Measurements from ENCODE around the gene ASMTL. TPM values are rescaled to one million over a fixed set of nuclear protein-coding genes. Genes with fewer than 3 reads are reported as not detected.

Gene ASMTL
- total RNA-seq, 4 donors from 2014 or later = 19.4 to 27.7 (median 24.4) TPM

DNA sequence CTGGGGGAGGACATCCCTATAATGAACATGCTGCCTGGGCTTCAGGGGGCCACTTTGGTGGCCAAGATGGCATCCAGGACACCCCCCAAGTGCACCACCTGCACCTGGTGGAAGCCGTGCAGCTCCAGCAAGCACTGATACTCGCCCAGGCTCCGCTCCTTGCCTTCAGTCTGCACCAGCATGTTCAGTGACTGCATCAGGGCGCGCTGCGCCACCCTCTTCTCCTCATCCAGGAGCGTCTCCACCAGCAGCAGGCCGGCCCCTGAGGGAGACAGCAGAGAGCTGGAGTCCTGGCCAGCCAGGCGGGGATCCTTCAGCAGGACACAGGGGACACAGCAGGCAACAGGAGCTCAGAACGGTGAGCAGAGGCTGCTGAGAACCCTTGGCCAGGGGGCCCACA lies 49.5 kb downstream of the ASMTL start:
- 97% methylated on average over 10 of the region's 10 CpGs for WGBS
- H3K36me3 ChIP-seq = peaks cover 73% of the 10 kb centered on the region

GRCh38 chrX:1401611-1402430 lies 50.9 kb downstream of the ASMTL start:
- TF ChIP-seq POLR2AphosphoS5 (IDR thresholded peaks at IDR 0.05) (no peak), POLR2A (IDR thresholded peaks at IDR 0.05) (no peak), EP300 (IDR thresholded peaks at IDR 0.05) (no peak)
- TF ChIP-seq, protein P1, sequence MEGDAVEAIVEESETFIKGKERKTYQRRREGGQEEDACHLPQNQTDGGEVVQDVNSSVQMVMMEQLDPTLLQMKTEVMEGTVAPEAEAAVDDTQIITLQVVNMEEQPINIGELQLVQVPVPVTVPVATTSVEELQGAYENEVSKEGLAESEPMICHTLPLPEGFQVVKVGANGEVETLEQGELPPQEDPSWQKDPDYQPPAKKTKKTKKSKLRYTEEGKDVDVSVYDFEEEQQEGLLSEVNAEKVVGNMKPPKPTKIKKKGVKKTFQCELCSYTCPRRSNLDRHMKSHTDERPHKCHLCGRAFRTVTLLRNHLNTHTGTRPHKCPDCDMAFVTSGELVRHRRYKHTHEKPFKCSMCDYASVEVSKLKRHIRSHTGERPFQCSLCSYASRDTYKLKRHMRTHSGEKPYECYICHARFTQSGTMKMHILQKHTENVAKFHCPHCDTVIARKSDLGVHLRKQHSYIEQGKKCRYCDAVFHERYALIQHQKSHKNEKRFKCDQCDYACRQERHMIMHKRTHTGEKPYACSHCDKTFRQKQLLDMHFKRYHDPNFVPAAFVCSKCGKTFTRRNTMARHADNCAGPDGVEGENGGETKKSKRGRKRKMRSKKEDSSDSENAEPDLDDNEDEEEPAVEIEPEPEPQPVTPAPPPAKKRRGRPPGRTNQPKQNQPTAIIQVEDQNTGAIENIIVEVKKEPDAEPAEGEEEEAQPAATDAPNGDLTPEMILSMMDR (IDR thresholded peaks at IDR 0.05) = no peak
- 92% methylated on average over 30 of the region's 30 CpGs for WGBS
- peaks cover 66% of the 10 kb centered on the region for H3K36me3 ChIP-seq
- no peaks in the 10 kb centered on the region for H3K4me1 ChIP-seq
- DNase-seq (ENCODE audit: low spot score in 2 of 2) = peak in 1 of 2 donors; percentile 58
- no peak overlapping the region for H3K4me3 ChIP-seq
- H3K27ac ChIP-seq = no peak overlapping the region
- H3K9me3 ChIP-seq = no peaks in the 10 kb centered on the region
- H3K27me3 ChIP-seq = no peaks in the 10 kb centered on the region

More for the DNA sequence above, 49.5 kb downstream of the ASMTL start:
- TF ChIP-seq EP300 (IDR thresholded peaks at IDR 0.05) (no peak), POLR2AphosphoS5 (IDR thresholded peaks at IDR 0.05) (no peak), POLR2A (IDR thresholded peaks at IDR 0.05) (no peak)
- TF ChIP-seq, protein P1 (IDR thresholded peaks at IDR 0.05) = no peak
- no peaks in the 10 kb centered on the region for H3K9me3 ChIP-seq
- peak in 1 of 2 donors; percentile 58 for DNase-seq (ENCODE audit: low spot score in 2 of 2)
- no peak overlapping the region for H3K4me3 ChIP-seq
- no peaks in the 10 kb centered on the region for H3K4me1 ChIP-seq
- no peak overlapping the region for H3K27ac ChIP-seq
- H3K27me3 ChIP-seq = no peaks in the 10 kb centered on the region

GRCh38 chrX:1400742-1401471 lies 51.8 kb downstream of the ASMTL start:
- no peak for TF ChIP-seq POLR2AphosphoS5 (IDR thresholded peaks at IDR 0.05)
- no peak for TF ChIP-seq EP300 (IDR thresholded peaks at IDR 0.05)
- TF ChIP-seq POLR2A (IDR thresholded peaks at IDR 0.05) = no peak
- Histone ChIP-seq H3K4me1 (no peaks in the 10 kb centered on the region), H3K4me3 (no peak overlapping the region), H3K27ac (no peak overlapping the region), H3K9me3 (no peaks in the 10 kb centered on the region), H3K27me3 (no peaks in the 10 kb centered on the region), H3K36me3 (peaks cover 56% of the 10 kb centered on the region)
- peak in 1 of 2 donors; percentile 30 for DNase-seq (ENCODE audit: low spot score in 2 of 2)
- 84% methylated on average over 26 of the region's 27 CpGs for WGBS

DNA sequence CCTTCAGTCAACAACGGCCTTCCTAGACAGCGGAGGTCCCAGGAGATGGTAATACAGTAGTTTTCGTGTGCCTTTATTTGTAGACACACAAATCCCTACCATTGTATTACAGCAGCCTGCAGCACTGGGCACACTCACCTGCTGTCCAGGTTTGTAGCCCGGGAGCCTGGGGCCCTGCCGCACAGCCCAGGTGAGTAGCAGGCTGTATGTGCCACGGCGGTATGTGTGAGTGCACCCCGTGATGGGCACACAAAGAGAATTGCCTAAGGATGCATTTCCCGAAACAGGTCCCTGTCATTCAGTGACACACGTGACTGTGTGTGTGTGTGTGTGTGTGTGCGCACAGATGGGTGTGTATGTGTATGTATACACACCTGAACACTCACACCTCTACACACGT lies 52.7 kb downstream of the ASMTL start:
- TF ChIP-seq POLR2A (IDR thresholded peaks at IDR 0.05) (no peak), EP300 (IDR thresholded peaks at IDR 0.05) (no peak), POLR2AphosphoS5 (IDR thresholded peaks at IDR 0.05) (no peak)
- TF ChIP-seq, protein P1 (IDR thresholded peaks at IDR 0.05) = no peak
- WGBS = 95% methylated on average over 12 of the region's 12 CpGs
- peak in 1 of 2 donors; percentile 10 for DNase-seq (ENCODE audit: low spot score in 2 of 2)
- H3K27ac ChIP-seq = no peak overlapping the region
- peaks cover 2% of the 10 kb centered on the region for H3K4me1 ChIP-seq
- H3K36me3 ChIP-seq = peaks cover 48% of the 10 kb centered on the region
- no peaks in the 10 kb centered on the region for H3K9me3 ChIP-seq
- H3K27me3 ChIP-seq = no peaks in the 10 kb centered on the region
- H3K4me3 ChIP-seq = no peak overlapping the region

GRCh38 chrX:1398431-1399340 lies 54.0 kb downstream of the ASMTL start:
- no peak overlapping the region for H3K4me3 ChIP-seq
- peaks cover 34% of the 10 kb centered on the region for H3K36me3 ChIP-seq
- H3K27me3 ChIP-seq = no peaks in the 10 kb centered on the region
- H3K9me3 ChIP-seq = no peaks in the 10 kb centered on the region
- TF ChIP-seq POLR2A (IDR thresholded peaks at IDR 0.05) (no peak), POLR2AphosphoS5 (IDR thresholded peaks at IDR 0.05) (no peak)
- H3K27ac ChIP-seq = no peak overlapping the region
- peaks cover 16% of the 10 kb centered on the region for H3K4me1 ChIP-seq
- 91% methylated on average over 26 of the region's 29 CpGs for WGBS
- peak in 1 of 2 donors; percentile 53 for DNase-seq (ENCODE audit: low spot score in 2 of 2)
